H1 (cell line): Measurements from ENCODE around the gene MRPL4. TPM values are rescaled to one million over a fixed set of nuclear protein-coding genes. Genes with fewer than 3 reads are reported as not detected.

Experiments
- CTCF ChIA-PET: fragments of 300-600 bp; sonication (Branson Sonifier 250); formaldehyde crosslinking; loops from one replicate; lab custom pipeline; 2021; ENCODE audit not compliant: partially characterized antibody; lab: Charles Lee
- POLR2A ChIA-PET: fragments of 300-600 bp; sonication (Branson Sonifier 250); formaldehyde crosslinking; loops from one replicate; lab custom pipeline; 2021; ENCODE audit warnings: inconsistent platforms; ENCODE audit not compliant: partially characterized antibody; lab: Charles Lee
- DNase-seq, 2 experiments: peaks; one replicate each; pipeline versions ENCODE4 v3.0.0 to v3.0.0-alpha.2; 2010 to 2022; ENCODE audit warnings: low spot score in 2 of 2, low read depth in 1 of 2, mixed read lengths in 1 of 2
- FAIRE-seq: peaks from 2 replicates; lab custom pipeline; 2011; peaks lifted over from hg19 to GRCh38; lab: Jason Lieb, UNC
- H2AFZ ChIP-seq: 2 replicates; pipeline ENCODE4 v1.8.1; 2012; ENCODE audit warnings: low read length, inconsistent platforms
- H2AK5ac ChIP-seq: 2 replicates; pipeline ENCODE4 v1.6.1; 2013; ENCODE audit warnings: low read depth, low read length
- H2BK120ac ChIP-seq: replicated peaks from 2 replicates; pipeline ENCODE3; 2013; ENCODE audit warnings: low read depth, low read length, inconsistent platforms
- H2BK12ac ChIP-seq: 2 replicates; pipeline ENCODE4 v1.6.1; 2013; ENCODE audit warnings: low read depth, low read length
- H2BK15ac ChIP-seq: 2 replicates; pipeline ENCODE4 v1.6.1; 2013; ENCODE audit warnings: low read length
- H2BK20ac ChIP-seq: 2 replicates; pipeline ENCODE4 v1.6.1; 2013; ENCODE audit warnings: low read length
- H2BK5ac ChIP-seq: 2 replicates; pipeline ENCODE4 v1.6.1; 2013; ENCODE audit warnings: low read depth, low read length
- H3K14ac ChIP-seq: 2 replicates; pipeline ENCODE4 v1.6.1; 2013; ENCODE audit warnings: inconsistent platforms; ENCODE audit not compliant: insufficient read length
- H3K18ac ChIP-seq: 2 replicates; pipeline ENCODE4 v1.6.1; 2013; ENCODE audit warnings: low read length; ENCODE audit errors: extremely low read depth
- H3K23ac ChIP-seq: 2 replicates; pipeline ENCODE4 v1.6.1; 2013; ENCODE audit warnings: inconsistent platforms; ENCODE audit not compliant: insufficient read length
- H3K23me2 ChIP-seq: 2 replicates; pipeline ENCODE4 v1.6.1; 2013; ENCODE audit warnings: low read depth, low read length
- H3K27ac ChIP-seq: 2 replicates; pipeline ENCODE4 v1.6.1; 2011; ENCODE audit warnings: low read depth, low read length, inconsistent platforms
- H3K27me3 ChIP-seq, 4 experiments: replicated peaks in 1 of 4; 1 replicate in 1 of 4; 2 replicates in 3 of 4; pipeline versions ENCODE4 v1.6.1 to v1.8.1; 2011 to 2013; ENCODE audit warnings: low read length in 3 of 4, mild to moderate bottlenecking in 3 of 4, inconsistent platforms in 2 of 4, mixed read lengths in 2 of 4, moderate library complexity in 1 of 4; ENCODE audit not compliant: control insufficient read depth in 3 of 4, insufficient read depth in 3 of 4; ENCODE audit errors: extremely low read depth in 1 of 4
- H3K36me3 ChIP-seq, 4 experiments: 2 replicates each; pipeline versions ENCODE4 v1.6.1 to v1.8.1; 2011 to 2013; ENCODE audit warnings: mild to moderate bottlenecking in 4 of 4, low read length in 3 of 4, moderate library complexity in 2 of 4, control low read depth in 1 of 4, inconsistent platforms in 1 of 4; ENCODE audit not compliant: insufficient read depth in 4 of 4, control insufficient read depth in 2 of 4
- H3K4ac ChIP-seq: replicated peaks from 2 replicates; pipeline ENCODE3; 2013; ENCODE audit warnings: low read length, low read depth, mixed read lengths, inconsistent platforms; ENCODE audit not compliant: insufficient read length
- H3K4me1 ChIP-seq, 4 experiments: replicated peaks in 1 of 4; 1 replicate in 1 of 4; 2 replicates in 3 of 4; pipeline versions ENCODE4 v1.6.1 to v1.8.1; 2011 to 2013; ENCODE audit warnings: low read length in 3 of 4, inconsistent platforms in 2 of 4, mixed read lengths in 1 of 4; ENCODE audit not compliant: insufficient read depth in 4 of 4, control insufficient read depth in 3 of 4
- H3K4me2 ChIP-seq, 2 experiments: 2 replicates each; pipeline versions ENCODE4 v1.6.1 to v1.8.1; 2011 to 2013; ENCODE audit warnings: low read depth in 2 of 2, low read length in 2 of 2, control low read depth in 1 of 2, inconsistent platforms in 1 of 2, mild to moderate bottlenecking in 1 of 2; ENCODE audit not compliant: insufficient read depth in 1 of 2
- H3K4me3 ChIP-seq, 4 experiments: fragments of 200-600, 300-600 bp in 1 of 4; sonication (generic), shearing (Covaris generic), sonication (Bioruptor Twin) in 1 of 4; 2 replicates each; pipeline versions ENCODE4 v1.5.1 to v1.8.1; 2011 to 2016; ENCODE audit warnings: low read length in 4 of 4, low read depth in 3 of 4, control low read depth in 2 of 4, inconsistent platforms in 2 of 4, mild to moderate bottlenecking in 2 of 4, mixed read lengths in 1 of 4, moderate library complexity in 1 of 4; ENCODE audit not compliant: insufficient read depth in 2 of 4; ENCODE audit errors: extremely low read depth in 1 of 4
- H3K56ac ChIP-seq: replicated peaks from 2 replicates; pipeline ENCODE3; 2013; ENCODE audit warnings: low read depth, mild to moderate bottlenecking, mixed read lengths, low read length, inconsistent platforms; ENCODE audit not compliant: insufficient read length
- H3K79me1 ChIP-seq: 2 replicates; pipeline ENCODE4 v1.6.1; 2013; ENCODE audit warnings: low read depth, low read length, control low read depth
- H3K79me2 ChIP-seq, 2 experiments: 2 replicates each; pipeline versions ENCODE4 v1.6.1 to v1.8.1; 2012 to 2013; ENCODE audit warnings: low read length in 2 of 2, mild to moderate bottlenecking in 2 of 2, inconsistent platforms in 1 of 2; ENCODE audit not compliant: insufficient read depth in 2 of 2, control insufficient read depth in 1 of 2
- H3K9ac ChIP-seq, 4 experiments: replicated peaks in 1 of 4; 1 replicate in 1 of 4; 2 replicates in 3 of 4; pipeline versions ENCODE4 v1.6.1 to v1.8.1; 2011 to 2013; ENCODE audit warnings: low read depth in 3 of 4, low read length in 3 of 4, control low read depth in 2 of 4, mild to moderate bottlenecking in 2 of 4, moderate library complexity in 2 of 4, inconsistent platforms in 1 of 4; ENCODE audit errors: extremely low read depth in 1 of 4
- H3K9me3 ChIP-seq, 2 experiments: 2 replicates each; pipeline versions ENCODE4 v1.6.1 to v1.8.1; 2012 to 2013; ENCODE audit warnings: mild to moderate bottlenecking in 2 of 2, moderate library complexity in 2 of 2, control low read depth in 1 of 2, inconsistent platforms in 1 of 2, low read depth in 1 of 2, low read length in 1 of 2, mixed read lengths in 1 of 2; ENCODE audit not compliant: insufficient read depth in 2 of 2
- H4K20me1 ChIP-seq, 2 experiments: replicated peaks in 1 of 2; 2 replicates each; pipeline versions ENCODE3 to v1.8.1; 2011 to 2013; ENCODE audit warnings: inconsistent platforms in 2 of 2, low read length in 2 of 2, mild to moderate bottlenecking in 1 of 2; ENCODE audit not compliant: insufficient read depth in 2 of 2, control insufficient read depth in 1 of 2
- H4K5ac ChIP-seq: 2 replicates; pipeline ENCODE4 v1.6.1; 2013; ENCODE audit warnings: low read length, low read depth, mixed read lengths, inconsistent platforms; ENCODE audit not compliant: insufficient read length
- H4K8ac ChIP-seq: 2 replicates; pipeline ENCODE4 v1.8.0; 2013; ENCODE audit warnings: mild to moderate bottlenecking, moderate library complexity, low read length, inconsistent platforms; ENCODE audit not compliant: insufficient read depth; ENCODE audit errors: extremely low read depth
- H4K91ac ChIP-seq: replicated peaks from 2 replicates; pipeline ENCODE3; 2013; ENCODE audit warnings: low read length, mixed read lengths, inconsistent platforms; ENCODE audit not compliant: insufficient read length
- BRCA1 ChIP-seq: IDR thresholded peaks from 2 replicates; pipeline ENCODE4 v1.6.1; 2012; ENCODE audit warnings: low read depth, low read length, improper control_type of control experiment
- CBX5 ChIP-seq: fragments of 300-800, 300-1000 bp; sonication (generic); IDR thresholded peaks from 2 replicates; pipeline ENCODE4 v1.7.1; 2016; ENCODE audit warnings: antibody characterized with exemption, low read length, low read depth
- CHD1 ChIP-seq: IDR thresholded peaks from 2 replicates; pipeline ENCODE4 v1.6.1; 2012; ENCODE audit warnings: low read depth, low read length, improper control_type of control experiment
- GABPA ChIP-seq: IDR thresholded peaks from 2 replicates; pipeline ENCODE4 v1.6.1; 2011; ENCODE audit warnings: mild to moderate bottlenecking, low read length, moderate library complexity, borderline replicate concordance; ENCODE audit not compliant: insufficient read depth
- JUN ChIP-seq: IDR thresholded peaks from 2 replicates; pipeline ENCODE4 v1.6.1; 2011; ENCODE audit warnings: low read depth, mild to moderate bottlenecking, improper control_type of control experiment, low read length
- NANOG ChIP-seq: IDR thresholded peaks from 2 replicates; pipeline ENCODE4 v1.6.1; 2011; ENCODE audit warnings: low read length, low read depth, mild to moderate bottlenecking, inconsistent platforms; ENCODE audit not compliant: insufficient read depth, poor library complexity, severe bottlenecking
- NRF1 ChIP-seq: IDR thresholded peaks from 2 replicates; pipeline ENCODE4 v1.6.1; 2011; ENCODE audit warnings: mild to moderate bottlenecking, low read depth, low read length, improper control_type of control experiment
- POLR2AphosphoS5 ChIP-seq: IDR thresholded peaks from 2 replicates; pipeline ENCODE4 v1.6.1; 2011; ENCODE audit warnings: low read depth, low read length
- RFX5 ChIP-seq: IDR thresholded peaks from 2 replicates; pipeline ENCODE4 v1.6.1; 2011; ENCODE audit warnings: low read depth, low read length, improper control_type of control experiment, borderline replicate concordance
- RNF2 ChIP-seq: fragments of 200-900, 300-1000 bp; sonication (generic); IDR thresholded peaks from 2 replicates; pipeline ENCODE4 v1.7.1; 2016; ENCODE audit warnings: borderline replicate concordance, low read depth, mild to moderate bottlenecking, antibody characterized with exemption, low read length; ENCODE audit not compliant: poor library complexity, severe bottlenecking; ENCODE audit errors: missing control alignments
- RXRA ChIP-seq: IDR thresholded peaks from 2 replicates; pipeline ENCODE4 v1.6.1; 2011; ENCODE audit warnings: low read depth, mild to moderate bottlenecking, low read length, moderate library complexity; ENCODE audit not compliant: insufficient read depth
- SP1 ChIP-seq: IDR thresholded peaks from 2 replicates; pipeline ENCODE4 v1.6.1; 2011; ENCODE audit warnings: low read depth, low read length
- TBP ChIP-seq: IDR thresholded peaks from 2 replicates; pipeline ENCODE4 v1.6.1; 2011; ENCODE audit warnings: low read depth, low read length, improper control_type of control experiment
- TEAD4 ChIP-seq: IDR thresholded peaks from 2 replicates; pipeline ENCODE4 v1.6.1; 2012; ENCODE audit warnings: low read depth, low read length, inconsistent platforms, mixed read lengths
- WGBS, 2 experiments: shearing (Covaris generic) in 1 of 2; methylation state at CpG; one replicate each; pipeline versions ENCODE4 v1.1.6 to v1.1.7; 2013 to 2015; ENCODE audit warnings: low lambda C conversion rate in 2 of 2, mixed read lengths in 2 of 2, inconsistent platforms in 1 of 2, low coverage in 1 of 2, missing lambda C conversion rate in 1 of 2; ENCODE audit not compliant: insufficient replicate concordance in 2 of 2, insufficient coverage in 1 of 2, insufficient read length in 1 of 2; ENCODE audit errors: extremely low coverage in 1 of 2, missing lambda C conversion rate in 1 of 2; 5-methylcytosine and 5-hydroxymethylcytosine counted together
- polyA plus RNA-seq, 7 experiments: library from polyadenylated mRNA; depleted of rRNA in 3 of 7; stranded (reverse) in 5 of 7; unstranded in 2 of 7; fragments of >200 nt in 5 of 7; fragments of 200-250 nt in 2 of 7; gene quantifications; 1 replicate in 5 of 7; 2 replicates in 1 of 7; 4 replicates in 1 of 7; pipeline versions ENCODE4 v1.2.1 to v1.2.3, GENCODE V29; 2011 to 2013; ENCODE audit warnings: missing spikeins in 2 of 7, mixed read lengths in 2 of 7
- total RNA-seq: library from RNA; stranded (reverse); fragmentation: NEBNext Ultra II Directional; extraction: Animal tissue kit (Norgen Biotek cat#: 25700); gene quantifications from 2 replicates; pipeline ENCODE4 v1.2.1, GENCODE V29; 2021

MRPL4 gene
- total and polyA plus RNA-seq, 2 of the 8 experiments (the other 6 are each of a cell fraction or from before 2014, with no cell fraction given): 82.3 to 187 TPM

GRCh38 chr19:10228393-10228792 lies 23.6 kb upstream of the MRPL4 start:
- no peak for FAIRE-seq
- WGBS, 2 experiments: 82% methylated on average over 5 of the region's 5 CpGs; no CpG with 5 or more reads in 1 of the 2 experiments
- TF ChIP-seq TBP (no peak), RFX5 (no peak), GABPA (no peak), RNF2 (no peak), BRCA1 (no peak), SP1 (no peak), NANOG (no peak), RXRA (no peak), NRF1 (no peak), CHD1 (no peak), TEAD4 (no peak), CBX5 (no peak), JUN (no peak), POLR2AphosphoS5 (no peak)

More at GRCh38 chr19:10228393-10228792, 23.6 kb upstream of the MRPL4 start:
- Histone ChIP-seq H2BK5ac (no peak overlapping the region), H3K4ac (no peak overlapping the region), H3K79me2 (peaks cover 0 to 16% of the 10 kb centered on the region in 2 experiments; a peak in 2 of 4 replicates), H3K18ac (no peak overlapping the region), H4K20me1 (peaks cover 12% of the 10 kb centered on the region in 2 experiments), H2BK20ac (no peak overlapping the region), H3K27me3 (0 out of 7 replicates have a peak, but pooled peaks cover 0 to 3% (median 0%) of the 10 kb centered on the region in 4 experiments), H2AFZ (no peak overlapping the region), H3K36me3 (peaks cover 0 to 3% (median under 1%) of the 10 kb centered on the region in 4 experiments; a peak in 3 of 8 replicates), H3K9me3 (no peaks in the 10 kb centered on the region), H3K4me1 (peaks cover 3 to 7% (median 3%) of the 10 kb centered on the region in 4 experiments; a peak in 4 of 7 replicates), H3K56ac (no peak overlapping the region), H4K91ac (no peak overlapping the region), H2BK12ac (peak overlapping the region; percentile 68; the same call in 1 of the 2 replicates), H3K79me1 (peaks cover 11% of the 10 kb centered on the region), H3K23ac (no peak overlapping the region), H3K9ac (no peak overlapping the region; a peak in 1 of 7 replicates), H2BK120ac (no peak overlapping the region), H3K4me2 (no peak overlapping the region), H2BK15ac (no peak overlapping the region), H3K4me3 (no peak overlapping the region), H4K8ac (no peak overlapping the region), H2AK5ac (no peak overlapping the region), H4K5ac (no peak overlapping the region), H3K14ac (no peak overlapping the region), H3K27ac (no peak overlapping the region), H3K23me2 (peaks cover 10% of the 10 kb centered on the region; the same call in 1 of the 2 replicates)
- no peak for DNase-seq
- CTCF ChIA-PET: interaction anchor here (0.9 to 6.4 kb wide), 13 partner anchors 10 to 52 kb away, joined by 3 to 59 read pairs (median 8); partner anchors contain the start of gene DNMT1
- POLR2A ChIA-PET: interaction anchor here (0.7 to 1.4 kb wide), 4 partner anchors 8 to 33 kb away, joined by 3 to 5 read pairs (median 3); no protein-coding TSS in a partner anchor
